GM19328 (cell line): ENCODE data around the gene OR10H2.
"Not testable (repeated sequence)": the region's sequence is repeated elsewhere in the genome, so short reads cannot be mapped to it uniquely, and the experiment has no call there.

Experiments used
- ATAC-seq: cut with Tn5 transposase; IDR thresholded peaks from one replicate; pipeline ENCODE4 v1.9.1; 2021; ENCODE audit warnings: mild to moderate bottlenecking, moderate library complexity; ENCODE audit not compliant: unreplicated experiment

Gene OR10H2

DNA sequence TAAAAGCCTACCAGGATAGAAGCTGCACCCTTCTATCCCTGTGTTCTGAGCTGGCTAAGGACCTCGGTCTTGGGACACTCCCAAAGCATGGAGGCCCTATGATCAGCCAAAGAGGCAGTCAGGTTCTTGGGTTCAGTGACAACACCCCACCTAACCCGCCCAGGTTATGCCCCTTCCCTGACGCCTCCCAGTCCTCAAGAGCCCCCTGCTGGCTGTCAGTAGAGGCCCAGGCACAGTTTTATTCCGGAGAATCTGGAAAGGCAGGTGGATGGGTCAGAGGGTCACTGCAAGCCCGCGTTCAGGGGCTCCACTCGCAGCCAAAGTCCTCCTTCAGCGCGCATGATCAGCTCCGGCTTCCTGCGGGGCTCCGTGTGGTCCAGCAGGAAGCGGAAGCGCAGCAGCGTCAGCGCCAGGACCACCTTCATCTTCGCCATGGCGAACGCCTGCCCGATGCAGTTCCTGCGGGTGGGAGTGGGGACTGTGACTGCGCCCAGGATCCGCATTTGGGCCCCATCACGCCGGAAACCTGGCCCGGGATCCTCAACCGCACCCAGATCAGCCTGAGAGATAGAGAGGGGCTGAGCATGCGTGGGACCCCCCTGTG lies 32.2 kb downstream of the OR10H2 start:
- ATAC-seq: no peak

DNA sequence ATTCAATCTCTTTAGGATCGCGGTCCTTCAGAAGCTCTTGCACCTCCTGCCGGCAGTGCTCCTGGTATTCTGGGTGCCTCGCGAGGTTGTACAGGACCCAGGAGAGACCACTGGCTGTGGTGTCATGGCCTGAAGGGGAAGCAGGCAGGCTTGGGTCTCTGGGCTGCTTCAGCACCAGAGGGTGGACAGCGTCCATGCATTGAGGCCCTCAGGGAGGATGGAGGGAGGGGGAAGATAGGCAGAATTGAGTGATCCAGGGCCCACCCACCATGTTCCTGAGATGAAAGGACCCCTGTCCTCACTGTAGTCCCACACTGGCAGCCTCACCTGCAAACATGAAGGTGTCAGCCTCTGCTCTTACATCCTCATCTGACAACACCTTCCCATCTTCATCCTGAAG lies 41.8 kb downstream of the OR10H2 start:
- ATAC-seq: no peak

DNA sequence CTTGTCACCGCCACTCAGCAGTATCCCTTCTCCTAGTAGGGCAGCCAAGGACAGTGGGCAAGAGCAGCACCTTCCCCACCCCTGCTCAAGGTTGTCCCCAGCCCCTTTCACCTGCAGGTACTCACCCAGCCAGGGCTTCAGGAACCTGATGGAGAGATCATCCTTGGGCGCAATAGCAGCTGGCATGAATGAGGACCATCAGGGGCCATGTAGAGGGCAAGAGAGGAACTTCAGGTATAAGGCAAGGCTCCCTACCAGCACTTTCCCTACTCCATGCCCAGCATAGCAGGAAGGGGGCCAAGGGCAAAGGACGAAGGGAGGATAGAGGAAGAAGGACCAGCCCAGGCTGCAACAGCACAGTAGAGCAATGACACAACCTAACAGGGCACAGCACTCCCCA lies 46.3 kb downstream of the OR10H2 start:
- not testable (repeated sequence) for ATAC-seq

DNA sequence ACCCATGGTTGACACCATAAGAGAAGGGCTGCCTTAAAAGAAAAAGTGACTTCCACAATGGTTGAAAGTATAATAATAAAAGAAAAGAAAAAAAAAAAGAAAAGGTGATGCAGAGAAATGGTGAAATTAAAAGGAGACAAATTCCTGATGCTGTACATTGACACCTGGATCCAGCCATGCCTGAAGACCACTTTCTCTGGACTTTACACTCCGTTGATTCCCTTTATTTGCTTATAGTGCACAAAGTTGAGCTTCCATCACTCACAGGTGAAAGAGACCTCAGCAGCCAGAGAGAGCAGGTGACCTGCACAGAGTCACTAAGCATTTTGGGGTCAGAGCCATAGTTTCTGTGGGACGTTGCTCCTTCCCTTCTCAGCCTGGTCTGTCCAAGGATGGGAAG lies 47.4 kb downstream of the OR10H2 start:
- no peak for ATAC-seq

DNA sequence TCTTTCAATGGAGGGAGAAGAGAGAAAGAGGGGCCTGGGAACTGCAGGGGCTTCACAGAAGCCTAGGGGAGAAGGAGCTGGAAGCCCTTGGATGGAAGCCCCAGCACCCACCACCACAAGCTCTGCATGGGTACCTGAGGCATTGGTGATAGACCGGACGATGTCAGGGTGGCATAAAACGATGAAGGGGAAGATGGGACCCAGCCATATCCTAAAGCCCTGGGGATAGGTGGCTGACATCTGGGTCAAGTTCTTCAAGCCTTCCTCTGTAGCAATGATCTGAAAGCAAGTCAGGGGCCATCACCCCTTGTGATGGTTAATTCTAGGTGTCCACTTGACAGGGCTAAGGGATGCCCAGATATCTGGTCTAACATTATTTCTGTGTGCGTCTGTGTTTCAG lies 48.4 kb downstream of the OR10H2 start:
- ATAC-seq: no peak

DNA sequence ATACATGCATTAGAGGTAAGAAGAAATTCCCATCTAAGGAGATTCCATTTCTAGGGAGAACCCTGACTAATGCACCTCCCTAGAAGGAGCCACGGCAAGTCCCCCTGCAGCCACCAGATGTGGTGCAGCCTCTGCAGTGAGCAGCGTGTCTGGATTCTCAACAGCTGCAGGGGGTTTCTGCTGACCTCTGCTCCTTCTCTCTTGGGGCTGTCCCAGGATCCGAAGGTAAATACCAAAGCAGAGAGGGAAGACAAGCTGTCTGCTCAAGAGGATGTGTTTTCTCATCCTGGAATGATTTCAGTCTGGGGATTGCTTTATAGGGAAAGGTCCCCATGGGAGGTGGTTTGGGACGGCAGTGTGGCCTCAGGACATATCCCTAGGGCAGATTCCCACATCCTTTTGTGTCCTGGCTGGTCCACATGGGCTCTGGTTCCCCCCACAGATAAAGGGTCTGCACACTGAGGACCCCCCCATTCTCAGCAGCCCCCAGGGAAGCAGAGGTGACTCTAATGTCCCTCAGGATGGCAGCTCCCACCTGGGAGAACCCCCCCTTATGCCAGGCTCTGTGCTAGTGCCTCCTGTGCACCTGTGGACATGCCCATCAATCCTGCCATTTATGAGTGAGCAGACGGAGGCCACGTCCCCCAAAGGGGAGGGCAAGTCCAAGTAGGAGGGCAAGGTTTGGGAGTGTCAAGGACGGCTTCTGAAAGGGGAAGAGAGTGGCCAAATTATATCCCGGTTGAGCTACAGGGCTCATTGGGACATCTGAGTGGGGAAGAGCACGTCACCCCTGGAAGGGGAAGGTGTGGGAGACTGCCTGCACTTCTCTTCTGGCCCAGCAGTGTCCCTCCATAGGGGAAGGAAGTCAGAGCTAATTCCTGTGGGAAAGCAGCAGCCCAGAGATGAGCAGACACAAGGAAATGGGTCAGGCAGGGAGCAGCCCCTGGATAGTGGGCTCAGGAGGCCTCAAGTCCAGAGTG lies 49.5 kb downstream of the OR10H2 start:
- no peak for ATAC-seq
